T-helper 1 cell treated with Interleukin-12 subunit alpha and Interleukin-12 subunit beta and Interleukin-4 antibody, amounts not matched to agents 30 ng/mL and 1 ng/mL, for 36 hours (primary cell): ENCODE measurements around the gene ABI2. TPM values are rescaled to one million over a fixed set of nuclear protein-coding genes. Genes with fewer than 3 reads are reported as not detected.

Experiments used
- intact Hi-C: fragments of 100-400 bp; cut with micrococcal nuclease; formaldehyde crosslinking; loops from one replicate; pipeline ENCODE4 v1.15.1; 2024
- total RNA-seq: library from RNA; stranded (reverse); gene quantifications from 2 replicates; pipeline ENCODE4 v1.2.3, GENCODE V29; 2022

Gene ABI2
- total RNA-seq, 1 donor from 2014 or later, result 31.1 TPM

GRCh38 chr2:203469546-203469945, 141.4 kb downstream of the ABI2 start:
- intact Hi-C loops, result no loop called here

GRCh38 chr2:203470371-203470770, 142.2 kb downstream of the ABI2 start:
- intact Hi-C loops, result no loop called here

- intact Hi-C loops, result no loop called here
These were observed 143.1 kb downstream of the ABI2 start for GRCh38 chr2:203471323-203471722.

GRCh38 chr2:203476881-203477280, 148.7 kb downstream of the ABI2 start:
- intact Hi-C loops, result no loop called here

GRCh38 chr2:203480623-203481022, 152.4 kb downstream of the ABI2 start:
- intact Hi-C loops, result no loop called here

GRCh38 chr2:203484266-203485112, 156.3 kb downstream of the ABI2 start:
- intact Hi-C loops, result loop anchor here (1.0 kb wide), 8 partner anchors 95 to 467 kb away; no protein-coding TSS in a partner anchor

- intact Hi-C loops, result no loop called here
These were observed 161.3 kb downstream of the ABI2 start for GRCh38 chr2:203489531-203489930.

GRCh38 chr2:203490391-203490790, 162.2 kb downstream of the ABI2 start:
- intact Hi-C loops, result no loop called here

- intact Hi-C loops, result no loop called here
These were observed 164.8 kb downstream of the ABI2 start for GRCh38 chr2:203492965-203493364.

Other genes with a start within 250 kb of the ABI2 start
- gene CYP20A1, start 89.4 kb upstream of the ABI2 start, total RNA-seq, result 25.0 and 26.5 TPM in 2 replicates
- 2.4 and 2.8 TPM in 2 replicates for gene RAPH1, start 206.9 kb downstream of the ABI2 start, total RNA-seq